MM.1S (cell line): ENCODE measurements around the gene SLC26A2.

Experiments used
- DNase-seq: peaks from one replicate; pipeline ENCODE4 v3.0.0-alpha.2; 2015
- H2AFZ ChIP-seq: fragments of 300-600 bp; sonication (generic); 2 replicates; pipeline ENCODE4 v1.6.0; 2016; ENCODE audit warnings: antibody characterized with exemption, low read length
- H3F3A ChIP-seq: fragments of 300-600 bp; sonication (generic); 2 replicates; pipeline ENCODE4 v1.6.1; 2016; ENCODE audit warnings: mild to moderate bottlenecking, antibody characterized with exemption, low read length, moderate library complexity, mixed read lengths; ENCODE audit not compliant: insufficient read depth
- H3K27ac ChIP-seq: fragments of 300-600 bp; sonication (generic); 2 replicates; pipeline ENCODE4 v1.5.1; 2016; ENCODE audit warnings: mild to moderate bottlenecking, low read length
- H3K27me3 ChIP-seq: fragments of 300-600 bp; sonication (generic); replicated peaks from 2 replicates; pipeline ENCODE4 v1.6.0; 2016; ENCODE audit warnings: low read length; ENCODE audit not compliant: insufficient read depth
- H3K36me3 ChIP-seq: fragments of 300-600 bp; sonication (generic); replicated peaks from 2 replicates; pipeline ENCODE4 v1.6.1; 2016; ENCODE audit warnings: mild to moderate bottlenecking, low read length, mixed read lengths; ENCODE audit not compliant: insufficient read depth
- H3K4me1 ChIP-seq: fragments of 300-600 bp; sonication (generic); 2 replicates; pipeline ENCODE4 v1.6.1; 2016; ENCODE audit warnings: low read length, mixed read lengths
- H3K4me2 ChIP-seq: fragments of 300-600 bp; sonication (generic); 2 replicates; pipeline ENCODE4 v1.6.0; 2016; ENCODE audit warnings: low read depth, low read length
- H3K4me3 ChIP-seq: fragments of 300-600 bp; sonication (generic); 2 replicates; pipeline ENCODE4 v1.5.1; 2016; ENCODE audit warnings: low read length, mixed read lengths
- H3K79me2 ChIP-seq: fragments of 300-600 bp; sonication (generic); 2 replicates; pipeline ENCODE4 v1.6.1; 2016; ENCODE audit warnings: mixed run types, low read length, mixed read lengths
- H3K9ac ChIP-seq: fragments of 300-600 bp; sonication (generic); 2 replicates; pipeline ENCODE4 v1.6.1; 2016; ENCODE audit warnings: low read length, mixed read lengths
- H3K9me2 ChIP-seq: fragments of 300-600 bp; sonication (generic); replicated peaks from 2 replicates; pipeline ENCODE4 v1.6.1; 2016; ENCODE audit warnings: mild to moderate bottlenecking, low read length, mixed read lengths; ENCODE audit not compliant: insufficient read depth
- H3K9me3 ChIP-seq: fragments of 300-600 bp; sonication (generic); replicated peaks from 2 replicates; pipeline ENCODE4 v1.6.1; 2016; ENCODE audit warnings: mild to moderate bottlenecking, low read length, mixed read lengths; ENCODE audit not compliant: insufficient read depth
- H4K20me1 ChIP-seq: fragments of 300-600 bp; sonication (generic); 2 replicates; pipeline ENCODE4 v1.6.1; 2016; ENCODE audit warnings: mild to moderate bottlenecking, low read length, moderate library complexity, mixed read lengths; ENCODE audit not compliant: insufficient read depth
- EZH2 ChIP-seq: fragments of 300-600 bp; sonication (generic); optimal IDR thresholded peaks from 2 replicates; pipeline ENCODE3; 2017; ENCODE audit warnings: low read depth, mild to moderate bottlenecking, antibody characterized with exemption, low read length, mixed read lengths
- EZH2phosphoT487 ChIP-seq: fragments of 300-600 bp; sonication (generic); IDR thresholded peaks from 2 replicates; pipeline ENCODE4 v1.6.1; 2018; ENCODE audit warnings: antibody characterized with exemption, low read length
- TF ChIP-seq, protein P1 (sequence below): fragments of 300-600 bp; sonication (generic); IDR thresholded peaks from 2 replicates; pipeline ENCODE4 v1.5.1; 2016; ENCODE audit warnings: antibody characterized with exemption, low read length, mixed read lengths

The SLC26A2 gene

DNA sequence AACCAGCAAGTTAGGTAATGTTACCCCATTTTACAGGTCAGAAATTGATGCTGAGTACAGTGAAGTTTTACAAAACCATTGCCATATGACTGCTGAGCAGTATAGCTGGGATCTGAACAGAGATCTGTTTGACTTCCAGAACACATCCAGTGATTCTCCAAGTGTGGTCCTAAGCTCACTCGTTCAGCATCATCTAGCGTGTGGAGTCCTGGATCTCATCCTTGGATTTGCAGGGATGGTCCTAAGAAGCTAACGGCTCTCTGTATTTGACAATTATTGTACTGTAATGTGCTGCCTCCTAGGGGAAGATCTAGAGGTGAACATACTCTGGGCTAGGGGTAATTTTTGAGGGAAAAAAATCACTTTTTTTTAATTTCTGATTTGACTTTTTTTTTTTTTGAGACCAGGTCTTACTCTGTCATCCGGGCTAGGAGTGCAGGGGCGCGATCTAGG lies 1.4 kb downstream of the SLC26A2 start:
- H3K36me3 ChIP-seq: no peaks in the 10 kb centered on the region
- H3F3A ChIP-seq: peaks cover 19% of the 10 kb centered on the region
- no peak overlapping the region for H3K27ac ChIP-seq
- DNase-seq: peak; percentile 21
- no peak overlapping the region for H3K4me3 ChIP-seq
- no peaks in the 10 kb centered on the region for H3K9me3 ChIP-seq
- no peaks in the 10 kb centered on the region for H3K27me3 ChIP-seq
- no peaks in the 10 kb centered on the region for H3K9me2 ChIP-seq
- TF ChIP-seq, protein P1, sequence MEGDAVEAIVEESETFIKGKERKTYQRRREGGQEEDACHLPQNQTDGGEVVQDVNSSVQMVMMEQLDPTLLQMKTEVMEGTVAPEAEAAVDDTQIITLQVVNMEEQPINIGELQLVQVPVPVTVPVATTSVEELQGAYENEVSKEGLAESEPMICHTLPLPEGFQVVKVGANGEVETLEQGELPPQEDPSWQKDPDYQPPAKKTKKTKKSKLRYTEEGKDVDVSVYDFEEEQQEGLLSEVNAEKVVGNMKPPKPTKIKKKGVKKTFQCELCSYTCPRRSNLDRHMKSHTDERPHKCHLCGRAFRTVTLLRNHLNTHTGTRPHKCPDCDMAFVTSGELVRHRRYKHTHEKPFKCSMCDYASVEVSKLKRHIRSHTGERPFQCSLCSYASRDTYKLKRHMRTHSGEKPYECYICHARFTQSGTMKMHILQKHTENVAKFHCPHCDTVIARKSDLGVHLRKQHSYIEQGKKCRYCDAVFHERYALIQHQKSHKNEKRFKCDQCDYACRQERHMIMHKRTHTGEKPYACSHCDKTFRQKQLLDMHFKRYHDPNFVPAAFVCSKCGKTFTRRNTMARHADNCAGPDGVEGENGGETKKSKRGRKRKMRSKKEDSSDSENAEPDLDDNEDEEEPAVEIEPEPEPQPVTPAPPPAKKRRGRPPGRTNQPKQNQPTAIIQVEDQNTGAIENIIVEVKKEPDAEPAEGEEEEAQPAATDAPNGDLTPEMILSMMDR: peak; percentile 46
- TF ChIP-seq EZH2phosphoT487: no peak
- TF ChIP-seq EZH2: no peak
- peaks cover 15% of the 10 kb centered on the region for H3K4me1 ChIP-seq
- no peak overlapping the region for H2AFZ ChIP-seq
- H4K20me1 ChIP-seq: no peaks in the 10 kb centered on the region
- no peak overlapping the region for H3K9ac ChIP-seq
- no peak overlapping the region; the same call in 1 of the 2 replicates for H3K4me2 ChIP-seq
- H3K79me2 ChIP-seq: no peaks in the 10 kb centered on the region

DNA sequence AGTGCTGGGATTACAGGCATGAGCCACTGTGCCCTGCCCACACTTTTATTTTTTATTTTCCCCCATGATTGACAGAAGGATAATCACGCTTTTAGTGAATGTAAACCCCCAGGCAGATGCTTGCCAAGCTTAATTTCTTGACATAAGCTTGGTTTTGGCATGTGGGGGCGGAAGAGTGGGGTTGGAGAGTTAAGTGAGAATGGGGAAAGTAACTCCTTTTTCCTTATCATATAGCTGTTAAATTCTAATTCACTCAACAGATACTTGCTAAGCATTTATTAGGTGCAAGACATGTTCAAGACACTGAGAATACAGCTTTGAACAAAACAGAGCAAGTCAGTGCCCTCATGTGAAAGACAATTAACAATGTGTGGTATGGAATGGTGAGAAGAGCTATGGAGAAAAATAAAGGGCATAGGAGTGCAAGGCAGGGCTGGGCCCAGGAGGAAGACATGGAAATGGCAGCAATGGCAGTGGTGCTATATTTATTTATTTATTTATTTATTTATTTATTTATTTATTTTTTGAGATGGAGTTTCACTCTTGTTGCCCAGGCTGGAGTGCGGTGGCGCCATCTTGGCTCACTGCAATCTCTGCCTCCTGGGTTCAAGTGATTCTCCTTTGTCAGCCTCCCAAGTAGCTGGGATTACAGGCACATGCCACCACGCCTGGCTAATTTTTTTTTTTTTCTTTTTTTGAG lies 2.2 kb downstream of the SLC26A2 start:
- Histone ChIP-seq H3K9me3 (no peaks in the 10 kb centered on the region), H3K4me1 (peaks cover 15% of the 10 kb centered on the region), H3K36me3 (no peaks in the 10 kb centered on the region), H3F3A (peaks cover 19% of the 10 kb centered on the region), H2AFZ (no peak overlapping the region), H3K9me2 (no peaks in the 10 kb centered on the region), H3K9ac (no peak overlapping the region), H3K79me2 (no peaks in the 10 kb centered on the region), H3K27me3 (no peaks in the 10 kb centered on the region), H3K27ac (no peak overlapping the region), H3K4me3 (no peak overlapping the region), H4K20me1 (no peaks in the 10 kb centered on the region), H3K4me2 (no peak overlapping the region)
- TF ChIP-seq EZH2phosphoT487 (no peak), EZH2 (no peak)
- TF ChIP-seq, protein P1: no peak
- no peak for DNase-seq

DNA sequence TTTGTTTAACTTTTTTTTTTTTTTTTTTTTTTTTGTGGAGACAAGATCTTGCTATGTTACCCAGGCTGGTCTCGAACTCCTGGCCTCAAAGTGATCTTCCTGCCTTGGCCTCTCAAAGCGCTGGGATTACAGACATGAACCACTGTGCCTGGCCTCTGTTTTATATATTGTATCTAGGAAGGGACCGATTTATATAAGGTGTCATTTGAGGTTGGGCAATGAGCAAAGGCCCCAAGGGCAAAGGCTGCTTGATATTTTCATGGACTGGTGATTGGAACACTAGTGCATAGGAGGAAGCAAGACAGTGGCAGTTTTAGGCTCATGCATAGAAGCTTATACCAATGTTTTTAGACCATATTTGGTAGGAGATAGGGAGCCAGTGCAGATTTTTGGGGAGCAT lies 3.2 kb downstream of the SLC26A2 start:
- Histone ChIP-seq H3K4me1 (peaks cover 15% of the 10 kb centered on the region), H3K36me3 (no peaks in the 10 kb centered on the region), H3K9ac (no peak overlapping the region), H3K27me3 (no peaks in the 10 kb centered on the region), H3K4me3 (no peak overlapping the region), H4K20me1 (no peaks in the 10 kb centered on the region), H3K79me2 (no peaks in the 10 kb centered on the region), H3K4me2 (no peak overlapping the region), H3K9me2 (no peaks in the 10 kb centered on the region), H3K9me3 (no peaks in the 10 kb centered on the region), H2AFZ (no peak overlapping the region), H3F3A (peaks cover 19% of the 10 kb centered on the region), H3K27ac (no peak overlapping the region)
- no peak for DNase-seq
- TF ChIP-seq, protein P1: no peak
- TF ChIP-seq EZH2phosphoT487 (no peak), EZH2 (no peak)
